HG03108 (cell line): ENCODE measurements around the gene BTBD9.

Experiments
- ATAC-seq: cut with Tn5 transposase; IDR thresholded peaks from one replicate; pipeline ENCODE4 v1.9.1; 2021; ENCODE audit warnings: moderate library complexity; ENCODE audit not compliant: unreplicated experiment

Gene BTBD9

GRCh38 chr6:38215225-38215624, 424.5 kb downstream of the BTBD9 start:
- ATAC-seq: no peak

- no peak for ATAC-seq
These were observed 425.6 kb downstream of the BTBD9 start for GRCh38 chr6:38214159-38214558.

GRCh38 chr6:38213251-38213658, 426.5 kb downstream of the BTBD9 start:
- no peak for ATAC-seq

- ATAC-seq: no peak
These were observed 427.1 kb downstream of the BTBD9 start for GRCh38 chr6:38212579-38212978.

- ATAC-seq: no peak
These were observed 427.6 kb downstream of the BTBD9 start for GRCh38 chr6:38212116-38212515.

GRCh38 chr6:38209371-38210260, 430.1 kb downstream of the BTBD9 start:
- ATAC-seq: no peak

GRCh38 chr6:38208028-38208427, 431.7 kb downstream of the BTBD9 start:
- ATAC-seq: no peak

- no peak for ATAC-seq
These were observed 432.4 kb downstream of the BTBD9 start for GRCh38 chr6:38207375-38207774.

- no peak for ATAC-seq
These were observed 441.5 kb downstream of the BTBD9 start for GRCh38 chr6:38198219-38198618.

GRCh38 chr6:38195113-38195635, 444.6 kb downstream of the BTBD9 start:
- no peak for ATAC-seq

GRCh38 chr6:38194589-38194988, 445.1 kb downstream of the BTBD9 start:
- no peak for ATAC-seq

GRCh38 chr6:38194282-38194572, 445.5 kb downstream of the BTBD9 start:
- ATAC-seq: no peak

GRCh38 chr6:38193481-38194281, 446.0 kb downstream of the BTBD9 start:
- no peak for ATAC-seq

GRCh38 chr6:38193051-38193450, 446.7 kb downstream of the BTBD9 start:
- ATAC-seq: no peak

- no peak for ATAC-seq
These were observed 447.2 kb downstream of the BTBD9 start for GRCh38 chr6:38192487-38192886.

- ATAC-seq: no peak
These were observed 447.7 kb downstream of the BTBD9 start for GRCh38 chr6:38192011-38192410.

- no peak for ATAC-seq
These were observed 448.3 kb downstream of the BTBD9 start for GRCh38 chr6:38191418-38191817.

- ATAC-seq: no peak
These were observed 450.9 kb downstream of the BTBD9 start for GRCh38 chr6:38188677-38189335.

- ATAC-seq: no peak
These were observed 451.7 kb downstream of the BTBD9 start for GRCh38 chr6:38187811-38188590.

- ATAC-seq: no peak
These were observed 452.4 kb downstream of the BTBD9 start for GRCh38 chr6:38187325-38187724.

- ATAC-seq: no peak
These were observed 454.0 kb downstream of the BTBD9 start for GRCh38 chr6:38185752-38186151.
